ENCODE measurements around the gene FGFBP1.

The FGFBP1 gene

DNA sequence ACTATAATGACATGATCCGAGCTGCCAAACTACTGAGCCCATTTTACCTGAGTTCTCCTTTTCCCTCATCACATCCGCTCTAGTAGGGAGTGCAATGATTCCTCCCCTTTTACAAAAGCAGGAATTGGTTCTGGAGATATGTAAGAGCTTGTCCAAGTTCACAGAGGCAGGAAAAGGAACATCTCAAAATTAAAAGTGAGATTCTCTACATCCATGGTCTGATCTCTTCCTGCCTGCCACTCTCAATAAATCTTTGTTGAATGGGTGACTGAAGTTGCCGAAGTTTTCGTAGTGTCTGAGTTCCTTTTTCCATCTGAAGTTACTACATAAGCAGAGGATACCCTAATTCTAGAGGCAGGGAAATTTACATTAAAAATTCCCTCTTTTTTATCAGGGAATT lies at the start of gene FGFBP1:
Gene FGFBP1 (minus strand): TSS at position 101 of the 400 bp plus-strand sequence. CDS start 2,108 bp downstream, outside the sequence.
- H3K4me3 ChIP-seq (ENCODE audit: low read length): peak within 1 kb of the TSS; percentile 58
- TF ChIP-seq, protein P1, sequence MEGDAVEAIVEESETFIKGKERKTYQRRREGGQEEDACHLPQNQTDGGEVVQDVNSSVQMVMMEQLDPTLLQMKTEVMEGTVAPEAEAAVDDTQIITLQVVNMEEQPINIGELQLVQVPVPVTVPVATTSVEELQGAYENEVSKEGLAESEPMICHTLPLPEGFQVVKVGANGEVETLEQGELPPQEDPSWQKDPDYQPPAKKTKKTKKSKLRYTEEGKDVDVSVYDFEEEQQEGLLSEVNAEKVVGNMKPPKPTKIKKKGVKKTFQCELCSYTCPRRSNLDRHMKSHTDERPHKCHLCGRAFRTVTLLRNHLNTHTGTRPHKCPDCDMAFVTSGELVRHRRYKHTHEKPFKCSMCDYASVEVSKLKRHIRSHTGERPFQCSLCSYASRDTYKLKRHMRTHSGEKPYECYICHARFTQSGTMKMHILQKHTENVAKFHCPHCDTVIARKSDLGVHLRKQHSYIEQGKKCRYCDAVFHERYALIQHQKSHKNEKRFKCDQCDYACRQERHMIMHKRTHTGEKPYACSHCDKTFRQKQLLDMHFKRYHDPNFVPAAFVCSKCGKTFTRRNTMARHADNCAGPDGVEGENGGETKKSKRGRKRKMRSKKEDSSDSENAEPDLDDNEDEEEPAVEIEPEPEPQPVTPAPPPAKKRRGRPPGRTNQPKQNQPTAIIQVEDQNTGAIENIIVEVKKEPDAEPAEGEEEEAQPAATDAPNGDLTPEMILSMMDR (IDR thresholded peaks at IDR 0.05; ENCODE audit: insufficient read depth, low read depth, low read length, missing control alignments): no peak
- no peak for DNase-seq (ENCODE audit: low read depth)

DNA sequence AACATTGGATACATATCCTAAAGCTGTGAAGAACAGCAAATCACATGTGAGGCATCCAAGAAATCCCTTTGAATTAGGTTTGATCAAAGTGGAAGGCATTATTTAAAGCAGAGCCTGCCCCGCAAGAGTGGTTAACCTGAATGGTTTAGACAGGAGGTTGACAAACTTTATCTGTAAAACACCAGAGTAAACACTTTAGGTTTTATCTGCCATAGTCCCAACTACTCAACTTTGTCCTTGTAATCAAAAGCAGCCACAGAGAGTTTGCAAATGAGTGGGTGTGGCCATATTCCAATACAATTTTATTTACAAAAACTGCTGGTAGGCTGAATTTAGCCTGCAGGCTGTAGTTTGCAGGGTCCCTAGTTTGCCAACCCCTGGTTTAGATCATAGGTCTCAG lies 49.7 kb upstream of the FGFBP1 start:
- no peak overlapping the region for H3K4me3 ChIP-seq (ENCODE audit: low read length)
- no peak for DNase-seq (ENCODE audit: low read depth)
- TF ChIP-seq, protein P1 (IDR thresholded peaks at IDR 0.05; ENCODE audit: insufficient read depth, low read depth, low read length, missing control alignments): no peak

DNA sequence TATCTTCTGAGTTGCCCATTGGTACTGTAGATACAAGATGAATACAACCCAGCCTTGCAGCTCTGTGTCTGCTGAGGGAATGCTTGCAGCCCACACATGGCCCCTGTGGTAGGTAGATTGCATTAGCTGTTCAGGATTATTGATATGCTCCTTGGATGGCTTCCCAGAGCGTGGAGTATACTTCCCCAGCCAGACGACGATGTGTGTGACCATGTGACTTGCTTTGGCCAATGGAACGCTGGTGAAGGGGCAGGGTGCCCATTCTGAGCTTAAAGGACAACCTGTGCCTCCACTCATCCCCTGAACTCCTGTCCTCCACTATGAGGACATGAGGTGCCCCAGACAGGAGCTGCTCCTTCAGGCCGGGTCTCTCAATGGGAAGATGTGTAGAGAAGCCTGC lies 48.4 kb upstream of the FGFBP1 start:
- H3K4me3 ChIP-seq (ENCODE audit: low read length): no peak overlapping the region
- no peak for DNase-seq (ENCODE audit: low read depth)
- TF ChIP-seq, protein P1 (IDR thresholded peaks at IDR 0.05; ENCODE audit: insufficient read depth, low read depth, low read length, missing control alignments): no peak

DNA sequence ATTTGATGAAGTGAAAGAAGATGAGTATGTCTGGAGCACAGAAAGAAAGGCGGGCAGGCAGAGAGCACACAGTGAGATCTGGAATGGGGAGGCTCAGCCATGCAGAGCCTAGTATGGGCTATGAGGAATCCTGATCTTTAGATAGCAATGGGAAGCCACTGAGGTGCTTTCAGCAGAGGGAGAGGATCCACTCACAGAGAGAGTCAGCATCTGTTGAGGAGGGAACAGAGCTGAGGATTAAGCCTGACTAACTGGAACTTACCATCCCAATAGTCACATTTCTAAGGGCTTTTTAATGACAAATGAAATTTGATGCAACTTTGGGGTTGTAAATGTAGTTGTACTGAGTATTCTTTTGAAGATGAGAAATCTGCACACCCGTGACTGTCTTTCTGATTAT lies 45.1 kb upstream of the FGFBP1 start:
- no peak overlapping the region for H3K4me3 ChIP-seq (ENCODE audit: low read length)
- DNase-seq (ENCODE audit: low read depth): no peak
- TF ChIP-seq, protein P1 (IDR thresholded peaks at IDR 0.05; ENCODE audit: insufficient read depth, low read depth, low read length, missing control alignments): no peak

DNA sequence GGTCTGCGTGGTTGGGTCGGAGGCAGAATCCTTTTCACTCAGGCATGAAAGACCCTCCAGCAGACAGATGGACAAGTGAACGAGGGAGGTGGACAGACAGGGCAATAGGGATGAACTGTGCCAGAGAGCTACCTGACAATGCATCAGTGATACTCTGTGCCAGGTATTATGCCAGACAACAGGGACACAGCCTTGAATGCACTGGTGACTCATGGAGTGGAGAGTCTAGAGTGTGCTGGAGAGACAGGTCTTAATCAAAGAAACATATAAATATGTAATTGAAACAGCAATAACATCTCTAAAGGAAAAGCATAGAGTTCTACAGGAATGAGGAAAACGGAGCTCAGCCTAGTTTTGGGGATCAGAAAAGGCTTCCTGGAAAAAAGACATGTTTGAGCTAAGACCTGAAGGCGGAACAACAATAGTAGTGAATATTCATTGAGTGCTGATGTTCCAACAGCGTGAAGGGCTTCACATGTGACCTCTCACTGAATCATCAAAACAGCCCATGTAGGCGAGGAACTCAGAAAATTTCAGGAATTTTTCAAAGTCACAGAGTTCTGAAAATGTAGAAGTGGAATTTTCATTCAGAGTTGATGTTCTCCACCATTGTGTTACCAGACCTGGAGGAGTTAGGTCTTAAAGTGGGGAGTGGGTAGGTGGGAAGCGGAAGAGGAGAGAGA lies 44.4 kb upstream of the FGFBP1 start:
- peak; percentile 56 for DNase-seq (ENCODE audit: low read depth)
- no peak overlapping the region for H3K4me3 ChIP-seq (ENCODE audit: low read length)
- TF ChIP-seq, protein P1 (IDR thresholded peaks at IDR 0.05; ENCODE audit: insufficient read depth, low read depth, low read length, missing control alignments): no peak

DNA sequence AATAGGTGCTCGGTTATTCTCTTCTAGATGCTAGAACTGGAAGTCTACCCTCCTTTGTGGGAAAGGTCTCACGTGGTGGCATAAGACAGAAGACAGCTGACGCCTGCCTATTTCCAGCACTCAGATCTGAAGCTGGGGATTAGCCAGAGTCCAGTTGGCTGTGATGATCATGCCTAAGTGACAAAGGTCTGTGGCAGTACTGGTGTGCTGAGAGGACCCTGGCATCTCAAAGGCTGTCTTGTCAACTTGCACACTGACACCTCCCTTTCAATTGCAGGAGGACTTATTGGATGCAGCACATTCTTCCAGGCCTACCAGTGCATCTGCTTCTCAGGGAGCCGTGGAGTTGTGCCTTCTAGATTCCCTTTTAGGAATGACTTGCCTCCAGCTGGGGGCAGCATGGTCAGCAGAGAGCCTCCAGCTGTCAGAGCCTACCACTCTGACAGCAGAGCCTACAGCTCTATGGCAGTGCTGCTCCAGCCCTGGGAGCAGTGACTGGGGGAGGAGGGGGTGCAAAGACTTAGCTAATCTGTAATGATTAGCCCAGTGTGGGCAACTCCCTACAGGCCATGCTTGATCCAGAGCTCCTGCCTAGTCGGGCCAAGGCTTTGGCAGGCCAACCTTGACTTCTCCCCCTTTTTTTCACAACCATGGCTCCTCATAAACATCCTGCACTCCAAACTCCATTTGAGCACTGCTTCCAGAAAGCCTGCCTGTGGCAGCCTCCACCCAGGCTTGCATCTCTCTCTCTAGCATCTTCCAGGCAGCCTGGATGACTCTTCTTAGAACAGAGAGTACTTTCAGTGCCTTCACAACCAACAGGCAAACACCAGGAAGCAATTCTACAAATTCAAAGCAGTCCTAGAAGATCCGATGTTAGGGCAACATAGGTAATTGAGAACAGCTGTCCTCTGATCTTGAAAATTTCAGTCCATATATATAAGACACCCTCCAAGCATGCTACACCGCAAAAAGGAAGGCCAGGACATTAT lies 38.2 kb upstream of the FGFBP1 start:
- DNase-seq (ENCODE audit: low read depth): no peak
- TF ChIP-seq, protein P1 (IDR thresholded peaks at IDR 0.05; ENCODE audit: insufficient read depth, low read depth, low read length, missing control alignments): no peak
- H3K4me3 ChIP-seq (ENCODE audit: low read length): no peak overlapping the region

Measured in epithelial cell of esophagus (primary cell).